ENCODE results near the gene MBD3L1. TPM values are rescaled to one million over a fixed set of nuclear protein-coding genes. Genes with fewer than 3 reads are reported as not detected.

Gene MBD3L1
- total and polyA plus RNA-seq, 9 of the 15 experiments (the other 6 are each of a cell fraction or from before 2014, with no cell fraction given) = not detected

DNA sequence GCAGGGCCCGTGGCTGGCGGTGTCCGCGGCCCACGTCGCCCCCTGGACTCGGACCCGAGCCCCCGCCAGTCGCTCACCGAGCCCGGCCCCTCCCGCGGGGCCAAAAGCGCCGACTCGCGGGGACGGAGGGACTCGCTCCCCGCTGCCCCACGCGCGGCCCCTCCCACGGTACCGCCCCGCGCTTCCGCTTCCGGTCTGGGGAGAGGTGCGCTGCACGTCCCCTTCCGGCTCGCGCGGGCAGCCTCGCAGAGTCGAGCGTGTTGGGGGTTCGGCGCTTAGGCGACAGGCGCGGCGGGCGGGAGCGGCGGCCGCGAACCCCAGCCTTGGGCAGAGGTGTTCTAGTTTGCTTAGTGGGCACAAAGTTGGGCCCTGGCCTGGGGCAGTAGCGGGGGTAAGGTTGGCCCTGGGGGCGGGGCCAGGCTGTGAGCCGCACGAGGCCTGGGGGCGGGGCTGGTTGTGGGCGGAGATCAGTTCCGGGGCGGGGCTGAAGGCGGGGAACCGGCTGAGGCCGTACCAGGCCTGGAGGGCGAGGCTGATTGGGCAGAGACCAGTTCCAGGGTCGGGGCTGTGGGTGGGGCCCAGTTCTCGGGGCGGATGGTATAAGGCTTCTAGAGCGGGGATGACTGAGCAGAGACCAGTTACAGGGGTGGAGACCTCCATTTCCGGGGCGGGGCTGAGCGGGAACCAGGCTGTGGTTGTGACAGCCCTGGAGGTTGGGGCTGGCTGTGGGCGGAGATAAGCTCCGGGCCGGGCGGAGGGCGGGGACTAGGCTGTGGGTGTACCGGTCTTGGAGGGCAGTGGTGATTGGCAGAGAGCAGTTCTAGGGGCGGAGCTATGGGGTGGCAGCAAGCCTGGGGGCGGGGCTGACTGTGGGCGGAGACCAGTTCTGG lies at the start of gene MBD3L1, which contains the start of gene ZNF558 (continued):
- peak; percentile 81 for TF ChIP-seq SAP30 (IDR thresholded peaks at IDR 0.05; ENCODE audit: borderline replicate concordance, insufficient read depth, low read depth, low read length, poor library complexity, severe bottlenecking)
- peak; percentile 68 for TF ChIP-seq POLR2H (tag; IDR thresholded peaks at IDR 0.05; ENCODE audit: low read depth)
- TF ChIP-seq, protein P1, sequence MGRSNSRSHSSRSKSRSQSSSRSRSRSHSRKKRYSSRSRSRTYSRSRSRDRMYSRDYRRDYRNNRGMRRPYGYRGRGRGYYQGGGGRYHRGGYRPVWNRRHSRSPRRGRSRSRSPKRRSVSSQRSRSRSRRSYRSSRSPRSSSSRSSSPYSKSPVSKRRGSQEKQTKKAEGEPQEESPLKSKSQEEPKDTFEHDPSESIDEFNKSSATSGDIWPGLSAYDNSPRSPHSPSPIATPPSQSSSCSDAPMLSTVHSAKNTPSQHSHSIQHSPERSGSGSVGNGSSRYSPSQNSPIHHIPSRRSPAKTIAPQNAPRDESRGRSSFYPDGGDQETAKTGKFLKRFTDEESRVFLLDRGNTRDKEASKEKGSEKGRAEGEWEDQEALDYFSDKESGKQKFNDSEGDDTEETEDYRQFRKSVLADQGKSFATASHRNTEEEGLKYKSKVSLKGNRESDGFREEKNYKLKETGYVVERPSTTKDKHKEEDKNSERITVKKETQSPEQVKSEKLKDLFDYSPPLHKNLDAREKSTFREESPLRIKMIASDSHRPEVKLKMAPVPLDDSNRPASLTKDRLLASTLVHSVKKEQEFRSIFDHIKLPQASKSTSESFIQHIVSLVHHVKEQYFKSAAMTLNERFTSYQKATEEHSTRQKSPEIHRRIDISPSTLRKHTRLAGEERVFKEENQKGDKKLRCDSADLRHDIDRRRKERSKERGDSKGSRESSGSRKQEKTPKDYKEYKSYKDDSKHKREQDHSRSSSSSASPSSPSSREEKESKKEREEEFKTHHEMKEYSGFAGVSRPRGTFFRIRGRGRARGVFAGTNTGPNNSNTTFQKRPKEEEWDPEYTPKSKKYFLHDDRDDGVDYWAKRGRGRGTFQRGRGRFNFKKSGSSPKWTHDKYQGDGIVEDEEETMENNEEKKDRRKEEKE (IDR thresholded peaks at IDR 0.05; ENCODE audit: borderline replicate concordance in 1 of 2, control insufficient read depth in 1 of 2, low read depth in 2 of 2, low read length in 1 of 2) = no peak
- TF ChIP-seq, protein P2, sequence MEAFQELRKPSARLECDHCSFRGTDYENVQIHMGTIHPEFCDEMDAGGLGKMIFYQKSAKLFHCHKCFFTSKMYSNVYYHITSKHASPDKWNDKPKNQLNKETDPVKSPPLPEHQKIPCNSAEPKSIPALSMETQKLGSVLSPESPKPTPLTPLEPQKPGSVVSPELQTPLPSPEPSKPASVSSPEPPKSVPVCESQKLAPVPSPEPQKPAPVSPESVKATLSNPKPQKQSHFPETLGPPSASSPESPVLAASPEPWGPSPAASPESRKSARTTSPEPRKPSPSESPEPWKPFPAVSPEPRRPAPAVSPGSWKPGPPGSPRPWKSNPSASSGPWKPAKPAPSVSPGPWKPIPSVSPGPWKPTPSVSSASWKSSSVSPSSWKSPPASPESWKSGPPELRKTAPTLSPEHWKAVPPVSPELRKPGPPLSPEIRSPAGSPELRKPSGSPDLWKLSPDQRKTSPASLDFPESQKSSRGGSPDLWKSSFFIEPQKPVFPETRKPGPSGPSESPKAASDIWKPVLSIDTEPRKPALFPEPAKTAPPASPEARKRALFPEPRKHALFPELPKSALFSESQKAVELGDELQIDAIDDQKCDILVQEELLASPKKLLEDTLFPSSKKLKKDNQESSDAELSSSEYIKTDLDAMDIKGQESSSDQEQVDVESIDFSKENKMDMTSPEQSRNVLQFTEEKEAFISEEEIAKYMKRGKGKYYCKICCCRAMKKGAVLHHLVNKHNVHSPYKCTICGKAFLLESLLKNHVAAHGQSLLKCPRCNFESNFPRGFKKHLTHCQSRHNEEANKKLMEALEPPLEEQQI (IDR thresholded peaks at IDR 0.05) = no peak
- TF ChIP-seq DNMT1 (IDR thresholded peaks at IDR 0.05) = no peak
- TF ChIP-seq, protein P3, sequence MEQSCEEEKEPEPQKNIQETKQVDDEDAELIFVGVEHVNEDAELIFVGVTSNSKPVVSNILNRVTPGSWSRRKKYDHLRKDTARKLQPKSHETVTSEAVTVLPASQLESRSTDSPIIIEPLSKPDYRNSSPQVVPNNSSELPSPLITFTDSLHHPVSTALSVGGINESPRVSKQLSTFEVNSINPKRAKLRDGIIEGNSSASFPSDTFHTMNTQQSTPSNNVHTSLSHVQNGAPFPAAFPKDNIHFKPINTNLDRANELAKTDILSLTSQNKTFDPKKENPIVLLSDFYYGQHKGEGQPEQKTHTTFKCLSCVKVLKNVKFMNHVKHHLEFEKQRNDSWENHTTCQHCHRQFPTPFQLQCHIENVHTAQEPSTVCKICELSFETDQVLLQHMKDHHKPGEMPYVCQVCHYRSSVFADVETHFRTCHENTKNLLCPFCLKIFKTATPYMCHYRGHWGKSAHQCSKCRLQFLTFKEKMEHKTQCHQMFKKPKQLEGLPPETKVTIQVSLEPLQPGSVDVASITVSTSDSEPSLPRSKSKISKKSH (CRISPR knock-in tag; IDR thresholded peaks at IDR 0.05) = no peak
- TF ChIP-seq TARDBP (IDR thresholded peaks at IDR 0.05) = peak; percentile 98
- TF ChIP-seq HNRNPK (IDR thresholded peaks at IDR 0.05; ENCODE audit: low read depth, low read length, poor library complexity, severe bottlenecking) = no peak
- no peak for TF ChIP-seq SMAD1 (IDR thresholded peaks at IDR 0.05; ENCODE audit: low read depth, low read length, partially characterized antibody)
- TF ChIP-seq, protein P4, sequence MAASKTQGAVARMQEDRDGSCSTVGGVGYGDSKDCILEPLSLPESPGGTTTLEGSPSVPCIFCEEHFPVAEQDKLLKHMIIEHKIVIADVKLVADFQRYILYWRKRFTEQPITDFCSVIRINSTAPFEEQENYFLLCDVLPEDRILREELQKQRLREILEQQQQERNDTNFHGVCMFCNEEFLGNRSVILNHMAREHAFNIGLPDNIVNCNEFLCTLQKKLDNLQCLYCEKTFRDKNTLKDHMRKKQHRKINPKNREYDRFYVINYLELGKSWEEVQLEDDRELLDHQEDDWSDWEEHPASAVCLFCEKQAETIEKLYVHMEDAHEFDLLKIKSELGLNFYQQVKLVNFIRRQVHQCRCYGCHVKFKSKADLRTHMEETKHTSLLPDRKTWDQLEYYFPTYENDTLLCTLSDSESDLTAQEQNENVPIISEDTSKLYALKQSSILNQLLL (CRISPR knock-in tag; IDR thresholded peaks at IDR 0.05; ENCODE audit: borderline replicate concordance) = no peak
- TF ChIP-seq RBM22 (IDR thresholded peaks at IDR 0.05; ENCODE audit: low read depth, low read length, poor library complexity, severe bottlenecking) = peak; percentile 79
- TF ChIP-seq, protein P5, sequence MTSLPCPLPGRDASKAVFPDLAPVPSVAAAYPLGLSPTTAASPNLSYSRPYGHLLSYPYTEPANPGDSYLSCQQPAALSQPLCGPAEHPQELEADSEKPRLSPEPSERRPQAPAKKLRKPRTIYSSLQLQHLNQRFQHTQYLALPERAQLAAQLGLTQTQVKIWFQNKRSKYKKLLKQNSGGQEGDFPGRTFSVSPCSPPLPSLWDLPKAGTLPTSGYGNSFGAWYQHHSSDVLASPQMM (CRISPR knock-in tag; IDR thresholded peaks at IDR 0.05) = no peak
